NCI-H748 treated with DMSO at 0.1 percent for 48 hours (cell line): ENCODE results near the gene CAMK2B.

Experiments
- DNase-seq: peaks from one replicate; lab custom pipeline; 2025; lab: John Stamatoyannopoulos, UW

CAMK2B gene

DNA sequence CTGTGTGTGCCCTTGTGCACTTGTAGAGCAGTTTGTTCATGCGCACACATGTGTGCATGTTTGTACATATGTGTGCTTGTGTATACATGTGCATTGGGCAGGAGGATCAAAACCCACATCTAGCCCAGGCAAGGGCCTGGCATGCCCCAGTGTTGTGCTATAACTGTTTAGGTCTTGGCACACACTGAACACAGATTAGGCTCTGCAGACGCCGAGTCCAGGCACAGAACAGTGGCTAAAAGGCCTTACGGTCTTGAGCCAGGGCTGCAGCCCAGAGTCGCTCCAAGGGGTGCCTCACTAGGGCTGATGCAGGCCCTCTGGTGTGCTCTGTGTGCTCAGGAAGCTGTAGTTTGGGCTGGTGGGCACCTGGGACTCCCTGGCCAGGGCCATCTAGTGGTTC, 68.9 kb downstream of the CAMK2B start:
- no peak for DNase-seq

GRCh38 chr7:44251881-44252280, 73.5 kb downstream of the CAMK2B start:
- DNase-seq: no peak

- no peak for DNase-seq
Observed at GRCh38 chr7:44251269-44251668, 74.1 kb downstream of the CAMK2B start.

- DNase-seq: no peak
Observed at GRCh38 chr7:44249639-44250234, 75.7 kb downstream of the CAMK2B start.

DNA sequence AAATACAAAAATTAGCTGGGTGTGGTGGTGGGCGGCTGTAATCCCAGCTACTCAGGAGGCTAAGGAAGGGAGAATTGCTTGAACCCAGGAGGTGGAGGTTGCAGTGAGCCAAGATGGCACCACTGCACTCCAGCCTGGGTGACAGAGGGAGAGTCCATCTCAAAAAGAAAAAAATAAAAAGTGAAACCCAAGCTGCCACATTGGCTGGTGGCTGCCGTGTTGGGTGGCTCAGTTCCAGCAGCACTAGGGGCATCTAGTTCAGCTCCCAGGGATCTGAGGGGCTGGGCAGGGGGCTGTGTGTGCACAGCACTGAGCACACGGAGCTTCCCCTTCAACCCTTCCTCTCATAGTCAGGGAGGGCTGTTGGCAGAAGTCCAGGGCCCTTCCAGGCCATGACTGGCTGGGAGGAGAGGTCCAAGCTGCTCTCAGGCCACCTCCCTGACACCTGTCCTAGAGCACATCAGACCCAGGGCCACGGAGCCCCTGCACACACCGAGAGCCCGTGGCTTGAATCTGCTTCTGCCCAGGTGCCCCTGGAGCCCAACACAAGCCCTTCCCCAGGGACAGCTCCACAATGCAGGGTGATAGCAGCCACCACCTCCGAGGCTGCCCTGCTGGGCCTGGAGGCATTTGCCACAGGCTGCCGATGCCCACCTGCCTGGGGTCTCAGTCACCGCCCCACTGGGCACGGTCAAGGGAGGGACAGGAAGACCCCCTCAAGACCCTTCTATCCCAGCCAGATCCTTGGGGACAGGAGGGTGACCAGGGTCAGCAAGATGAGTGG, 77.3 kb downstream of the CAMK2B start:
- no peak for DNase-seq

DNA sequence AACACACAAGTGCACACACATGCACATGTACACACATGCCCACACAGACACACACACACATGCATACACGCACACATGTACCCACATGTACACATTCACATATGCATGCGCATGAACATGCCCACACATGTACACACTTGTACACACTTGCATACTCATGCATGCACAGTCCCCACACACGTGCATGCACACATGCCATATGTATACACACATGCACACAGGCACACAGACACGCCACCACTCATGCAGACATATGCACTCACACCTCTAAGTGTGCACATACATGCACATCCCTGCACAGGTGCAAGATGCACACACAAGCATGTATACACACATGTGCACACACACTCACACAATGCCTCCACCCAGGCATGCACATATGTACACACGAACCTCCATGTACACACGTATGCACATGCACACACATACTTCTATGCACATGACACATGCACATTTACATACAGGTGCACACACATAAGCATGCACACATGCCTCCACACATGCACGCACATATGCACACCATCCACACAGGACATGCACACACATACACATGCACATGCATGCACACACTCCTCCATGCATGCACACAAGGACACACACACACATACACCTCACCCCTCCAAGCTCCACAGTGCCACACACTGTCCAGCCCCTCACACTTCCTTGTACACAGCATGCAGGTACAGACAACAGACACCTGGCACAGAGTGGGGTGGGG, 78.8 kb downstream of the CAMK2B start:
- DNase-seq: no peak

GRCh38 chr7:44244282-44244681, 81.1 kb downstream of the CAMK2B start:
- no peak for DNase-seq

DNA sequence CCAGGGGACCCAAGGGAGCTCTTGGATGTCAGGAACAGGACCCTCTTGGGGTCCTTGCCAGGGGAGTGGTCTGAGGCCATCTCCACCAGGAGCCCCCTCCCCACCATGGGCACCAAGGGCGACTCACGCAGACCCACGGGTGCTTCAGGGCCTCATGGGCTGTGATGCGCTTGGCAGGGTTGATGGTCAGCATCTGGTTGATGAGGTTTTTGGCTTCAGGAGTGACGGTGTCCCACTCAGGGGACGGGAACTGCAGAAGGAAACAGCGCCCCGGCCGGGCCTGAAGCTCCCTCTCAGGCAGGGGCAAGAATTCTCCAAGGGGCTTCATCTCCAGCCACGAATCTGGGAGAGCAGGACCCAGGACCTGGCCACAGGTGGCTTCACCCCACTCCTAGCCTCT, 83.3 kb downstream of the CAMK2B start:
- DNase-seq: no peak

- peak; percentile 54 for DNase-seq
Observed at GRCh38 chr7:44240983-44241510, 84.3 kb downstream of the CAMK2B start.

DNA sequence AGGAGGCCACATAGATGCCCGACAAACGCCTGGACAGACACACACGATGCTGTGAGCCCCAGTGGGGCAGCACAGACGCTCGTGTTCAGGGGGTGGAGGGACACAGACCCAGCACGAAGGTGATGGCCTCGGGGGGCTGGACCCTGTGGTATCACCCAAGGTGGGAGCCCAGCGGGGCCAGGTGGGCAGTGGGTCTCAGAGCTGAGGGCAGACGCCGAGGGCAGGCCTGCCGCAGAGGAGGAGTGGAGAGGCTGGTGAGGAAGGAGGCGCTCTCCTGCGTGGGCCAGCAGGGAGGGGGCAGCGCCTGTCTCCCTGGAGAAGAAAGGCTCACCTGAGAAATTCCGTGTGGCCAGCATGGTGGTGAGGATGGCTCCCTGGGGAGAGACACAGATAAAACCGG, 85.0 kb downstream of the CAMK2B start:
- DNase-seq: no peak

- no peak for DNase-seq
Observed at GRCh38 chr7:44239361-44239760, 86.0 kb downstream of the CAMK2B start.

- DNase-seq: no peak
Observed at GRCh38 chr7:44238116-44238695, 87.2 kb downstream of the CAMK2B start.

DNA sequence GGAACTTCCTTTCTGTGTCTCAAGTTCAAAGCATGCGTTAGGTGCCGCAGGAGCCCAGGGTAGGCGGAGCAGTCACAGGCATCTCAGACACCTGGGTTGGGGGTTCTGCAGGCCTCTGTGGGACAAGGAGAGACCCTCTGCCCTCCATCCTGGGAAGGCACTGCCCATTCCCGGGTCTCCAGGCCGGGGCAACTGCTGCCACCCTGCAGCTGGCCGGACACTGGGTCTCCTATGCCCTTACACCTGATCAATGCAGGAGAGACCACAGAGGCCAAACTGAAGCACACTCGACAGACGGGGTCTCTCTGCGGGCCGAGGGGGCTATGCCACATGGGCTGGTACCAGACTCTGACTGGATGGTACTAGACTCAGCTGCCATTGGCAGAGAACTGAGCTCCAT, 87.7 kb downstream of the CAMK2B start:
- no peak for DNase-seq

DNA sequence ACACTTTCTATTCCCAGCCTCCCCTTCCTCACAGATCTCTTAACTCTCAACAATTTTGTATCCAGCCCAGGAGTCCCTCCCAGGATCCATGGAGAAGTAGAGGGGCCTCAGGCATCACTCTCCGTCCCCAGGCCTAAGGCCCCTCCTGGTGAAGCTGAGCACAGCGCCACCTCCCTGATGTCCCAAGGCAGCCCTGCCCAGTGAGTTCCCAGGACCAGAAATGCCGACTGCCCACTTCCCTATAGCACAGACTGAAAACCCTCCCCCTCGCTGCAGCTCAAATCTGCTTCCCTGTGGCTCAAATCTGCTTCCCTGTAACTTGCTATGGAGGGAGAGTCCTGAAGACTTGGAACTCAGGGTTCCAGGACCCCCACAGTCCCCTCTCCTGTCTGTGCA, 89.1 kb downstream of the CAMK2B start:
- no peak for DNase-seq

GRCh38 chr7:44235582-44236332, 89.6 kb downstream of the CAMK2B start:
- DNase-seq: no peak

DNA sequence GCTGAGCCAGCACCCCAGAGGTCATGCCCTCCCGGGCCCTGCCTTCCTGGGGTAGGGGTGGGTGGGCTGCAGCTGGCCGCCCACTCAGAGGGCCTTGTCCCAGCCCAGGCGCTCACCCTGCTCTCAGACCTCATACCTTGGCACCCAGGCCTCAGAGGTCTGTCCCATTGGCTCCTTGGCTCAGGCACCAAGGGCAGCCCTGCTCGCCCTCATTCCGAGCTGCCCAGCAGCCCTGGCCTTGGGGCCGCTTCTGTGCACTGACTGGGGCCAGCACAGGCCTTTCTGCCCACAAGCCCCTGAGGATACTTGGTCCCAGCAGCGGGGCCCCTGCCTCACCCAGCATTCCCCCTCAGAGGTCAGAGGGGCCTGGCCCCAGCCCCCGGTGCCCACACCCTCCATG, 90.3 kb downstream of the CAMK2B start:
- DNase-seq: no peak

GRCh38 chr7:44232901-44233715, 92.3 kb downstream of the CAMK2B start:
- no peak for DNase-seq

DNA sequence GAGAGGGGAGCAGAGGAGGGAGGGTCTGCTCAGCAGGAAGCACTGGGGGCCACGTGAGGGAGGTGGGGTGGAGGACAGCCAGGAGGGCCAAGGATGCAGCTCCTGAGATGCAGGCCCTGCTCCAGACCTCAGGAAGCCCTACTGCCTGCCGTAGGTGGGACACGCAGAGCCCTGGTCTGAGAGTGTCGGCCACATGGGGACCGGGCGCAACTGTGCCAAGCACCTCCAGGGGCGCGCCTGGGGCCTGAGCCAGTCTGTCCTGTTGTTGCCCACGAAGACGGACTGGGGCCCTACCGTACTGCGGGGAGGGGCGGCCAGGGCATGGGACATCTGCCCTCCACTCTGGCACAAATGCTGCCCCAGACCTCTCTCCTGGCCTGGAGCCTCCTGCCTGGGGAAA, 93.0 kb downstream of the CAMK2B start:
- DNase-seq: no peak

GRCh38 chr7:44231088-44231487, 94.3 kb downstream of the CAMK2B start:
- no peak for DNase-seq

DNA sequence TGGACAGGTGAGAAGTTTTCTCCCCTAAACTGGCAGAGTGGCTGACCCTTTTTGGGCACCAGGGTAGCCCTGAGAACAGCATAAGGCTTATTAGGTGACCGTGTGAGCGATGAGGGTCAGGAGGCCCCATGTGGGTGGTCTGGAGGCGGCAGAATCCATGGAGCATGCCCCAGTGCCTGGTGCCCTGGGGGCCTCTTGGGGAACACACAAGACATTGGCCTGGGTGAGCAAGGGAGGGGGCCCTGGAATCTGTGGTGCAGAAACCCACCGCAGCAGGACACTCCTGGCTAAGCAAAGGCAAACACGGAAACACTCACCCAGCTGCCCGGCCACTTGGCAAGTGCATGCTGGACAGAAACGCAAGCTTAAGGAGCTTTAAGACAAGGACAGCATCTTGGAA, 95.1 kb downstream of the CAMK2B start:
- DNase-seq: no peak

- no peak for DNase-seq
Observed at GRCh38 chr7:44229546-44230105, 95.8 kb downstream of the CAMK2B start.
